ENCODE measurements around the gene CHPF2.

DNA sequence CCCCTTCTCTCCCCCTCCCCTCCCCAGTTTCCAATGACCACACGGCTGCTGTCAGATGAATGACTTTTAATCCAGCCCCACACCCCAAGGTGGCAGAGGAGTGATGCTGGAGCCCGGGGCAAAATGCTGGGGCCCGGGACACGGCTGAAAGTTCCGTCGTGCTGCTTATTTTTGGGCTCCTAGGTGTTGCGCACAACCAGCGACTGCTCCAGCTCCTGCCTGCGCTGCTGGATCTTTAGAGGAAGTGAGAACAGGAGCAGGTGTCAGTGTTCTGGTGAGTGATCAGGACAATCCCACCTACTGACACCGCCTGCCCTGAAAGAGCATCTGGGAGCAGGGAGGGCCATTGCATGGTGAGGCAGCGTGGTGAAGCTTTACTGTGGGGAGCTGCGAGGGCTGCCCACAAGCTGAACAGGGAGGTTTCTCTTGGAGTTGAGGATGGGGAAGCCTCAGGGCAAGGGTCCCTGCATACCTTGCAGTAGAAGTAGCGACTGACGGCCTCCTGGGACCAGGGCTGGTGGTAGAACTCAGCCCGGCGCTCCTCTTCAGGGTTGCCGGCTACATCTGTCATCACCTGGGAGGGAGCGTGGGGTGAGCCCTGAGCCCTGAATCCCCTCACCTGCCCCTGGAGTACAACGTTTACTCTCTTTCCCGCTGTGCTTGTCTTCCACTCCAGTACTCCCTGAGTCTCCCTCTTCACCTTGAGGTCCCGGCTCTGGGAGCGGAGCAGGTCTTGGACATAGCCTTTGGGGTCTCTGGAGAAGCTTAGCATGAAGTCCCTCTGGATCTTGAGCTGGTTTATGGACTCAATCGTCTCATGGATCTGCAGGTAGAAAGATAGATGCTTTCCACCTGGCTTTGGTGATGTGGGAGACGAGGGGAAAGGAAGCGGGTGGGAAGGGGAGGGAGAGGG, 6.9 kb downstream of the CHPF2 start:
- TF ChIP-seq CTCF (IDR thresholded peaks at IDR 0.05; ENCODE audit: low read depth, low read length) (no peak), EZH2phosphoT487 (IDR thresholded peaks at IDR 0.05; ENCODE audit: low read depth) (no peak)

Measured in OCI-LY3 (cell line).